ENCODE data around the gene PALB2.

The PALB2 gene

DNA sequence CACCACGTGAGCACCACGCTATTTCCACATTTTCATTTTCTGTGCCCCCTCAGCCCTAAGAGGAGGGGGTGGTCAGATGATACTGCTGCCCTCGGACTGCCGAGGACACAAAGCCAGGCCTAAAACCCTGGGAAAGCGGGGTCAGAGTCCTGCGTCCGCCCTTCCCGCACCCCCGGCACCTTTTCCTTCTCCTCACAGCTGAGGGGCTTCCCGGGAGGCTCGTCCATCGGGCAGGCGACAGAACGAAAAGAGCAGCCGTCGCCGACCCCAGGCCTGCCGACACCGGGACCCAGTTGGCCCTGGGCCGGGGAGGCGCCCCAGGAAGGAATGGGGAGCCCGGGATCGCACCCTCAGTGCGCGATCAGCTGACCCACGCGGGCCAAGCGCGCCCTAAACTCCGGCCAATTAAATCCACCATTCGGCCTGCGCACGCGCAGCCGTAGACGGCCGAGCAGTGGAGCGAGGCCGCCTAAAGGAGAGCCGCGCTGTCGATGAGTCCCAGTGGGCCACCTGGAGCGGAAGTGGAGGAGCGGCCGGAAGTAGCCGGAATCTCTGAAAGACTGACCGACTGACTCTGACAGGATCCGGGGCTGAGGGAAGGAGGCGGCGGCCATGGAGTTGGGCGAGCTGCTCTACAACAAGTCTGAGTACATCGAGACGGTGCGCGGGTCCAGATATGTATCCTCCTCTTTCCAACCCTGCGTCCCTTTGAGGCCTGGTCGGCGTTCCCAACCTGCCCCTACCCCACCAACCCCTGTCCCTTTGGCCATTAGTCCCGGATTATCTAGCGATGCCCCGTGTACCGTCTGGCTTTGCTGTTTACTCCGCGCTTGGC, at the start of gene PALB2, which contains the start of gene DCTN5:
Gene PALB2 (minus strand): TSS at position 380 of the 835 bp plus-strand sequence. CDS start 153 bp downstream, at position 227.
Gene DCTN5 (plus strand): TSS at position 536 of the 835 bp plus-strand sequence. CDS start 77 bp downstream, at position 613.
- DNase-seq (ENCODE audit: extremely low spot score, insufficient read length, low read depth) (peak; percentile 99), FAIRE-seq (peak; percentile 96)

DNA sequence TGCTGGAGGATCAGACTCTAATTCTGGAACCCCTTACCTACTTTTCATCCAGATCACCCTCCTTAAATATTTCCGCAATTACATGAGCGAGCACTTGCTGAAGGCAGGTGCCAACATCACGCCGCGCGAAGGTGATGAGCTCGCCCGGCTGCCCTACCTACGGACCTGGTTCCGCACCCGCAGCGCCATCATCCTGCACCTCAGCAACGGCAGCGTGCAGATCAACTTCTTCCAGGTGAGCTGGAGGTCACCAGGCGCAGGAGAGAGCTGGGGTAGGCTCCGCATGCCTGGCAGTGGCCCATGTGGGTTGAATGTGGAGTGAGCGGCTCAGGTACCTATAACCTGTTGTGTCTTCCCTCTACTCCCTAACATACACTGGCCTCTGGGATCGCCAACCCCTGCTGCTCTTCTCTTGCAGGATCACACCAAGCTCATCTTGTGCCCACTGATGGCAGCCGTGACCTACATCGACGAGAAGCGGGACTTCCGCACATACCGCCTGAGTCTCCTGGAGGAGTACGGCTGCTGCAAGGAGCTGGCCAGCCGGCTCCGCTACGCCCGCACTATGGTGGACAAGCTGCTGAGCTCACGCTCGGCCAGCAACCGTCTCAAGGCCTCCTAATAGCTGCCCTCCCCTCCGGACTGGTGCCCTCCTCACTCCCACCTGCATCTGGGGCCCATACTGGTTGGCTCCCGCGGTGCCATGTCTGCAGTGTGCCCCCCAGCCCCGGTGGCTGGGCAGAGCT, 48.5 kb upstream of the PALB2 start:
- no peak for DNase-seq (ENCODE audit: extremely low spot score, insufficient read length, low read depth)
- FAIRE-seq, result no peak

DNA sequence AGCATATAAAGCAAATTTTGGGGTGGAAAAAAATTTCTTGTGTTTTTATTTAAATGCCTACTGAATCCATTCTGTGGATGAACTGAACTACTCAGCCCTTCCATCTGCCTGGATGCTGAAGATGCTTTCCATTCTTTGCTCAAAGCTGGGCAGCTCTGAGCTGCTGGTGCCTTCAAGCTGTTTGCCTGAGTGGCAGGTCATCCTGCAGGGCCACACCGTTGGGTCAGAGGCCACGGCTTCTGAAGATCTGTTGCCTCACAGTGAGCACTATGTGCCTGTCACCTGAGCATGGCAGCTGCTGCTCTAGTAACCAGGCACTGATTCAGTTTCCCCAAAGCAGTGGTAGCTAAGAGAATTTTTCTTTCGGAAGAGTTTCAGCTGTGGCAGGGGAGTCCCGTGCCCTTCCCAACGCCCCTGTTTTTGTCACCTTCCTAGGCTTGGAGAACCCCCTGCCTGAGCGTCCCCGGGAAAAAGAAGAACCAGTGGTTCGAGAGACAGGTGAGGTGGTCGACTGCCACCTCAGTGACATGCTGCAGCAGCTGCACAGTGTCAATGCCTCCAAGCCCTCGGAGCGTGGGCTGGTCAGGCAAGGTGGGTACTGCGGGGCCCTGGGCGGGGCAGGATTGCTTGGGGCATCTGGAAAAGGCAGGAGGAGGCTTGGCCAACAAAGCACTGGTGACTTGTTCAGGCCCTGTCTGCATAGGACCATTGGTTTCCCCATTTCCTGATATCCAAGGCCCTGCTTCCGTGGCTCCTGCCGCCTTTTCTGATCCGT, 46.1 kb upstream of the PALB2 start:
- FAIRE-seq, result no peak
- DNase-seq (ENCODE audit: extremely low spot score, insufficient read length, low read depth), result no peak

DNA sequence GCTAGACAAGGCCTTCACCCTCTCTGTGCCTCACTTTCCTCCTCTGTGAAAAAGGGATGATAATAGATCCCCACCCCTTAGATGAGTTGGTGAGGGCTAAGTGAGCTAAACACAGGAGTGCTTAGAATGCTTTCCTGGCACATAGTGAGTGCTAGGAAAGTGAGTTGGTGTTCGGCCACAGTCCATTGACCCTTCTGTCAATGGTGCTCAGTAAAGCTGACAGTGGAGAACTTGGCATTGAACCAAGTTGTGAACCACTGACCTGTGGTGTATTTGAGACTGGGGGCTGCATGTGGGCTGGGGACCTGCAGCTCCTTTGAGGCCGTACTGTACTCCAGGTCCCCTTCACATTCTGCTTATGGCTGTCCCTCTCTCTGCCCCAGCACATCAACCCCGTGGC, 42.4 kb upstream of the PALB2 start:
- FAIRE-seq (no peak), DNase-seq (ENCODE audit: extremely low spot score, insufficient read length, low read depth) (no peak)

DNA sequence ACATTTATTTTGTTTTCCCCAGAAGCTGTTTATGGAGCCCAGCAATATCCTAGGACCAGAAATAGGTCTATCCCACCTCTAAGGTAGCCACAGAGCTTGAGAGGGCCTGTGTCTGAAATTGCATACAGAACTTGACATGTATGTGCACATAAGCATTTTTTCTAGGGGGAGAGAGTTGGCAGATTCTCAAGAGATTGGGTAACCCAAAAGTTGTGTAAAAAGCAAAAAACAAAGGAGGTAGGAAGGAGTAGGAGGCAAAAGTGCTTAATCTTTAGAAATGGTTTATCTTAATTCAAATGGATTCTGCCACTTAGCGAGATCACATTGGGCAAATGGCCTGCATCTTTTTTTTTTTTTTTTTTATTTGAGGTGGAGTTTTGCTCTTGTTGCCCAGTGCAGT, 41.1 kb upstream of the PALB2 start:
- no peak for FAIRE-seq

DNA sequence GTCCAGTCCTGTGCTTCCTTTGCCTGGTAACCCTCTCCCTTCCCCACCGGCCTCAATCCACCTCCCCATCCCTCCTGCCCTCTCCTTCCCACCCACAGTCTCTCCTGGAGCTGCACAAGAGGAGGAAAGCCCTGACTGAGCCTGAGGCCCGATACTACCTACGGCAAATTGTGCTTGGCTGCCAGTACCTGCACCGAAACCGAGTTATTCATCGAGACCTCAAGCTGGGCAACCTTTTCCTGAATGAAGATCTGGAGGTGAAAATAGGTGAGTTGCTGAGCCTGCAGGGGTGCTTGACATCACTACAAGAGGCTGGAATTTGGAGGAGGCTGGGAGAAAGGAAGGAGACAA, 38.9 kb upstream of the PALB2 start:
- FAIRE-seq, result no peak
- no peak for DNase-seq (ENCODE audit: extremely low spot score, insufficient read length, low read depth)

More for the DNA sequence above, 41.1 kb upstream of the PALB2 start:
- no peak for DNase-seq (ENCODE audit: extremely low spot score, insufficient read length, low read depth)

DNA sequence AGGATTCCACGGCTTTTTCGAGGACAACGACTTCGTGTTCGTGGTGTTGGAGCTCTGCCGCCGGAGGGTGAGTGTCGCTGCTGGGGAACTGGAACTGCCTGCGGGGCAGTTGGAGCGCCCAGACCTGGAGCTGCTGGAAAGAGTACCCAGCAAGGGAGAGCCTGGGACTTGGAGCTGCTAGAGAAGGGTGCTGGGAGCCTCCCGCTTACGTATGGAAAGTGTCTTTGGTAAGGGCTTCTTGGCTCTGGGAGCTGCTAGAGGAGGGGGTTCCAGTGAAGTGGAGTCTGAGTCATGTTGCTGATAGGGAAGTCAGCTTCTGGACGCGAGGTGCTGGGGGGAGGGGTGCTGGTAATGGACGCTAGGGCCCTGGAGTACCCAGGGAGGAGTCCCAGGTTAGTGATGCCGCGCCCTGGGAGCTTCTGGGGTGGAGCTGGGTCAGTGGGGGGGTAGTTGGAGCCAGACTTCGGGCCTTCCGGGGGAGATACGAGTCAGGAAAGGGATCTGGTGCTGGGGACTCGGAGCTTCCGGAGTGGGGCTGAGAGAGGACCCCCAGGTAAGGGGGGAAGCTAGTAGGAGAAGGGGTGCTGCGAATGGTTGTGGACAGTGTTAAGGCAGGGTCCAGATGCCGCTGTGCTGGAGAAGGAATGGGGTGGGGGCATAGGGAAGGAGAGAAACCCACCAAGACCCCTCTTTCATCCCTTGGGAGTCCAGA, 38.3 kb upstream of the PALB2 start:
- no peak for FAIRE-seq

DNA sequence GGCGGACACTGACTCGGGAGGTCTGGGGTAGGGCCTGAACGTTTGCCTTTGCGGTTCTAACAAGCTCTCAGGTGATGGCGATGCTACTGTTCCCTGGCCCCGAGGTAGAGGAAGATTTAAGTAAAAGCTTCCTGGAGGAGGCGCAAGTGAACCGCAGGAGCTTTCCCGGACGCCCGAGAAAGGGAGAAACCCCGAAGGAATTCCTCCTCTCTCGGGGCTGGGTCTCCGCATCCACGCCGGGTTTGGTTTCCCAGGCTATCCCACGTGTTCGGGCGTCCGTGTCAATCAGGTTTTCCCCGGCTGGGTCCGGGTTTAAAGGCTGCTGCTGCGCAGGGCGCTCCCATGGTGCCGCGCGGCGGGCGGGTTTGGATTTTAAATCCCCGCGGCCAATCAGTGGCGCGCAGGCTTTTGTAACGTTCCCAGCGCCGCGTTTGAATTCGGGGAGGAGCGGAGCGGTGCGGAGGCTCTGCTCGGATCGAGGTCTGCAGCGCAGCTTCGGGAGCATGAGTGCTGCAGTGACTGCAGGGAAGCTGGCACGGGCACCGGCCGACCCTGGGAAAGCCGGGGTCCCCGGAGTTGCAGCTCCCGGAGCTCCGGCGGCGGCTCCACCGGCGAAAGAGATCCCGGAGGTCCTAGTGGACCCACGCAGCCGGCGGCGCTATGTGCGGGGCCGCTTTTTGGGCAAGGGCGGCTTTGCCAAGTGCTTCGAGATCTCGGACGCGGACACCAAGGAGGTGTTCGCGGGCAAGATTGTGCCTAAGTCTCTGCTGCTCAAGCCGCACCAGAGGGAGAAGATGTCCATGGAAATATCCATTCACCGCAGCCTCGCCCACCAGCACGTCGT, 37.5 kb upstream of the PALB2 start, which contains the start of gene PLK1:
Gene PLK1 (plus strand): TSS at position 460 of the 844 bp plus-strand sequence. CDS start 44 bp downstream, at position 504.
- DNase-seq (ENCODE audit: extremely low spot score, insufficient read length, low read depth), result peak; percentile 89
- FAIRE-seq, result peak; percentile 86

More for the DNA sequence above, 38.3 kb upstream of the PALB2 start:
- DNase-seq (ENCODE audit: extremely low spot score, insufficient read length, low read depth), result no peak

DNA sequence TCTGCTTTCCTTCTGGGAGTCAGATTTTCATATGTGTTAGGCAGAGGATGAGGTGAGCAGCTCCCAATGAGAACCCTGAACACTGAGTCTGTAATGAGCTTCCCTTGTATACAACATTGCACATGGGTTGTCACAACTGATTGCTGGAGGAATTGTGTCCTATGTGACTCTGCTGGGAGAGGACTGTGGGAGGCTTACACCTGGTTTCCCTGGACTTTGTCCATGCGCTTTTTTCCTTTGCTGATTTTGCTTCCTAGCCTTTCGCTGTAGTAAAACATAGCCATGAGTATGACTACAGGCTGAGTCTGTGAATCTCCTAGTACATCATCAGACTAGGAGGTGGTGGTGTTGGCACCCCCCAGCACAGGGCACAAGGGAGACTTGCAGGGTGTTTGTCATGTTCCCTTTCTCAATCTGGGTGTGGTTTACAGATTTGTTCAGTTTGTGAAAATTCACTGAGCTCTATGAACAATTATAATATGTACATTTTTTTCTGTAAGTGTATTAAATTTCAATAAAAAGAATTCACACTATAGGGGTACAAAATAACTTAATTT, 35.9 kb upstream of the PALB2 start:
- FAIRE-seq (no peak), DNase-seq (ENCODE audit: extremely low spot score, insufficient read length, low read depth) (no peak)

DNA sequence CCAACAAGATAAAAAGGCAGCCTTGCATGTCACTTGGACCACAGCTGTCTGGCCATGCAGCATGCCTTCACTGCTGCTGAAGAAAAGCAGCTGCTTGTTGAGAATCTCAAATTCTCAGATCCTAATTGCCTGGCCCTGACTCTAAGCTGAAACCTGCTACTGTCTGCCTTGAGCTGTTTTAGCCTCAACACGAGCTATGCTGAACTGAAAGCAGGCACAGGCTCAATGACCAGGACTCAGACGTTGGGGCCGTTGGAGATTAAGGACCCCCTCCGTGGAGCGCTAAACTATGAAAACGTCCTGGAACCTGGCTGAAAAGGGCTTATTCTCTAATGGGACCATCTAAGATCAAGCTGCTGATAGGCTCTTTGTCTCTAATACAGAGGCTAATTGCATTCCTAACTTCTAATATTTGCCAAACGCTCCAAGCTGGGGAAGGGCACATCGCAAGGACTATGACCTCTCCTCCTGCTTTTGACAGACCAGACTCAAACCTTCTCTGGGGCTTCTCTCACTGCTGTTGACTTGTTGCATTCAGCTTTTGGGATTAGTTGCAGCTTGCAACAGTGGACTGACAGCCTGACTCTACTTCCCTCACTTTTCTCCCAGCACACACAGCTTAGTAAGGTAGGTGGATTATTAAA, 33.0 kb upstream of the PALB2 start:
- DNase-seq (ENCODE audit: extremely low spot score, insufficient read length, low read depth), result no peak

DNA sequence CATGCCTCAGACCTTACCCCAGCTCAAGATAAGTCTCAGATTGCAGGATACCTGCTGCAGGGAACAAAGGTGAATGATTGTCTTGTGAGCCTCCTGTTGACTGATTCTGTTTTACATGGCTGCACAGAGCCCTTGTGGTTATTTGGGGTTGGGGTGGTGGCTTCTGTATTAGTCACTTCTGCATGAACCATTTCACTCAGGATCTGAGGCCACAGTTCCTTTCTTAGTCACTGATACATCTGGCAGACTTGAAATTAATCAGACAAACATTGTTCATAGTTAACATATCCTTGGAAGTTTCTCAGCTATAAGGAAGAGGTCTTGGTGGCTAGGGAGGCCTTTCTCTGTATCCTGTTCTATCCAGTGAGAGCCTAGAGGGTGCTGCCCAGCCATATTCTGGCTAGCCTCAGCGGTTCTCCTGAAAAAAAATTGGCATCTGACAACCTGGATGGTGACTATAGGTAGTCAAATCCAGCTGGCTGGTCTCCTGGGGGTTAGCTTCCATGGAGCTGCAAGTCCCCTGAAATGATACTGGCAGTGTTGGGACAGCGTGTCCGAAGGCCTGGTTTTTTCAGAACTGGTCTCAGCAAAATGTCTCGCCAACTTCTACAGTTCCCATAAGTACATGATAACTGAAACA, 29.1 kb upstream of the PALB2 start:
- peak; percentile 50 for DNase-seq (ENCODE audit: extremely low spot score, insufficient read length, low read depth)
- peak; percentile 93 for FAIRE-seq

More for the DNA sequence above, 33.0 kb upstream of the PALB2 start:
- FAIRE-seq, result no peak

DNA sequence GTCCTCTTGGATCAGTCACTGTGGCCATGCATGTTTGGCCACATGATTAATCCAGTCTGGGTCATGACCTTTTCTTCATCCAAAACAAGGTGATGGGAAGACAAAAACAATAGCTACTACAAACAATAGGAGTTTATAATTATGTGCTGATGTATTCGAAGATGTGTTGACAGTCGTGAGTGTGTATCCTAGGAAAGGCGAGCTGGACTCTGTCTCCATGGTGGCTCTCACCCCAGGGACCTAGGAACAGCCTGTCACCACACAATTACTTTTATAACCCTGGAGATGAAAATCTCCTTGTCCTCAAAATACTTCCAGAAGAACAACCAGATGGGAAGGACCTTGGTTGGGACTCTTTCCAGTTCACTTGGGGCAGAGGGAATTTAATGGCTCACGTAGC, 27.8 kb upstream of the PALB2 start:
- DNase-seq (ENCODE audit: extremely low spot score, insufficient read length, low read depth) (no peak), FAIRE-seq (no peak)

DNA sequence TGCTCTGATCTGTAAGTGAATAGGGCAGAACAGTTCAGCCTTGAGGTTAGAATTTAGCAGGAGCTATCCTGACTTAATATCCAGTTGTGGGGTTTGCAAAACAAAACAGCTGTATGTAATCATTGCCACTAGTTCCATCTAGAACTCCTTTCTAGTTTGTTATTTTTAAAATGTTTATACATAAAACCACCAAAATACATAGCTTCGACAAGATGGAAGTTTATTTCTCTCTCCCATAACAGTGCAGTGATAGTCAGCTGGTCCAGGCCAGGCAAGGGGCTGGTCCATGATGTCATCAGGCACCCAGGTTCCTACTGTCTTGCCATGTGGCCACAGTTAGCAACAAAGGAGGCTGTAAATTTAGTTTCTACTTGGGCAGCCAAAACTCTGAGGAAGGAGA, 27.1 kb upstream of the PALB2 start:
- FAIRE-seq (no peak), DNase-seq (ENCODE audit: extremely low spot score, insufficient read length, low read depth) (no peak)

DNA sequence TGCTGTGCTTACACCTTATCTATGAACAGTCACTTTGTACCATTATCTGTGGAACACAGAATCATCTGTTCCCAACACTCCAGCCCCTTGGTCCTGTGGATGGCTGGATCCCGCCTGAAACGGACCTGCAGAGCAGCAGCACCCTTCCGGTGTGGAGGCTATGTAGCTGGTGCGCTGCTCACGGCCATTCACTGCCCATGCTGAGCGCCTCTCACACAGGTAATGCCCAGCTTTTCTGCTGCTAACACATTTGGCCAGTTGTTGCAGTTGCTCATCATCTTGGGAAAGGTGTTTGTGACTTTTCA, 26.2 kb upstream of the PALB2 start:
- FAIRE-seq (no peak), DNase-seq (ENCODE audit: extremely low spot score, insufficient read length, low read depth) (no peak)

DNA sequence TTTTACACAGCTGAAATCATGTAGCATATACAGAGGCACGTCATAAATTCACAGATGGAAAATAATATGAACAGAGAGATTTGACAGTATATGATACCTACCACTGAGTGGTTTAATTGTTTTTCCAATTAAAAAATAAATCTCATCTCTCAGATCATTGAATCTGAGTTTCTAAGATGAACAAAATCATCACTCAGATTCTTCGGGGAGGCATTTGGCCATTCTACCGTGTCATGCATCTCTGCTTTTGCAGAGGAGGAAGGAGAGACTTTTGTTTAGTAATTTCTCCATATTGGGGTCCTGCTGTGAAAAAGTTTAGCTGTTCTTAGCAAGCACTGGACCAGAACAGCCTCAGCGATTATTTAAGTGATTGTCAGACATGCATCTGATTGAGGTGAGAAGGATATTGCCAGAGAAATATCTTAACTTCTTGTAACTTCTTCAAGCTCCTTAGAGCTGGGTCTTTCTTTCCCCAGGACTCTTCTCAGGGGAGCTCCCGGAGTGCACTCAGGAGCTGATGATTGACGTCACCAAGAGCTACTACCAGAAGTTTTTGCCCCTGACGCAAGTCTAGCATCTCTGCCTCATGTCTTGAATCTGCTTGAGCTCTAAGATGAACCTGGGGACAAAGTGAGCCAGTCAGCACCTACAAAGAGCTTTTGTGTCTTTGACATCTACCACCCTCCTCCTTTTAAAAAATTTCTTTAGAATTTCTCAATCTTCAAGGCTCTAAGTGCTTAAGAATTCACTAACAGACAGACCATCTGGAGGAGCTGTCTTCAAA, 25.7 kb upstream of the PALB2 start:
- FAIRE-seq (no peak), DNase-seq (ENCODE audit: extremely low spot score, insufficient read length, low read depth) (no peak)

DNA sequence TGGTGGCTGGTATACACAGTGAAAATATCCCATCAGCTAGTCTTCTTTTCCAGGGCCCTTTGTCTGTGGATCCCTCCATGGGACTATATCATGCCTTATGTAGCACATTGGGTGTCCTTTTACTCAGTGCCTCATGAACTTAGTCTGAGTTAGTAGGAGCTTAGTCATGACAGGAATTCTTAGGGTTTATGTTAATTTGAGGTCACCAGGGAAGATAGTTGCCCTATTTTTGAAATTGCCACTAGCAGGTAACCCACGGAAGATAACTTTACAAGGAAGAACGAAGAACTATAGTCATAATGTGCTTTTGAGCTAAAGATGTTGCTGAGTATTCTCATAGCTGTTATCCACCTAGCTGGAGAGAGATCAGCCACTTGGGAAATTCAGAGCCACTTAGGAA, 22.8 kb upstream of the PALB2 start:
- FAIRE-seq (no peak), DNase-seq (ENCODE audit: extremely low spot score, insufficient read length, low read depth) (no peak)

DNA sequence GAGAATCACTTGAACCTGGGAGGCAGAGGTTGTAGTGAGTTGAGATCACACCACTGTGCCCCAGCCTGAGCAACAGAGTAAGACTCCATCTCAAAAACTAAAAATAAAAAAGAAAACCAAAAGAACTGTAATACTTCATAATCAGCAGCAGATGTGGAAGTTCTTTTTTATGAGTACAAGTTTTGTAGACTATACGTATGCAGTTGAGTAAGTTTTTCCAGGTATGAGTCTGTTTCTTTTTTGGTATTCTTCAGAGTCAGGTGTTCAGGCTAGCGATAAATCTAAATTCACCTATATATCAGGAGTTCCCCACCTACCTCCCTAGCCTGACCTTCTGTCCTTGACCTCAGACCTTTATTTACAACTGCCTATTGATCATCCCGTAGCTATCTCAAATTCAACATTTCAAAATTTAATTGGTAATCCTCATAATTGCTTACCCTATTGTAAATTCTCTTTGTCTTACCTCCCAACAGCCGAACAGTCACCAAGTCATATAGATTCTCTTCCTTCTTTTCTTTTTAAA, 10.9 kb upstream of the PALB2 start:
- DNase-seq (ENCODE audit: extremely low spot score, insufficient read length, low read depth), result no peak
- peak; percentile 57 for FAIRE-seq

All from GM18507 (cell line).